Peyer's patch (tissue), 4 donors: ENCODE results near the gene HES7. TPM values are rescaled to one million over a fixed set of nuclear protein-coding genes. Genes with fewer than 3 reads are reported as not detected.

ENCODE experiments used
- DNase-seq, 3 donors: peaks; one replicate each; pipeline ENCODE4 v3.0.0-alpha.2; 2017 to 2019
- H3K27ac ChIP-seq, 4 donors: fragments of 200-600 bp; sonication (generic); one replicate each; pipeline ENCODE4 v1.5.1; 2016 to 2019
- H3K27me3 ChIP-seq, 2 donors: fragments of 200-600 bp; sonication (generic); one replicate each; pipeline ENCODE4 v1.5.1; 2019
- H3K36me3 ChIP-seq, 3 donors: fragments of 200-600 bp; sonication (generic); one replicate each; pipeline ENCODE4 v1.5.1; 2016 to 2019
- H3K4me1 ChIP-seq, 4 donors: fragments of 200-600 bp; sonication (generic); one replicate each; pipeline ENCODE4 v1.5.1; 2016 to 2019
- H3K4me3 ChIP-seq, 4 donors: fragments of 200-600 bp; sonication (generic); 1 replicate in 3 of 4; 2 replicates in 1 of 4; pipeline ENCODE4 v1.5.1; 2016 to 2019; ENCODE audit warnings: mild to moderate bottlenecking in 1 of 4
- H3K9me3 ChIP-seq, 4 donors: fragments of 200-600 bp; sonication (generic); one replicate each; pipeline ENCODE4 v1.5.1; 2016 to 2019; ENCODE audit warnings: mild to moderate bottlenecking in 1 of 4
- POLR2A ChIP-seq, 2 donors: fragments of 450-650 bp; IDR thresholded peaks; one replicate each; pipeline ENCODE4 v1.5.1; 2017; ENCODE audit warnings: antibody characterized with exemption in 2 of 2, mild to moderate bottlenecking in 2 of 2, moderate library complexity in 2 of 2
- total RNA-seq, 4 donors: library from RNA; depleted of rRNA; stranded (reverse); fragments of >200 nt; gene quantifications; one replicate each; pipeline ENCODE4 v1.1.0, GENCODE V29; 2016
- TF ChIP-seq, protein P1 (sequence below), 6 experiments: fragments of 450-650 bp in 4 of 6; fragments of 200-600 bp in 2 of 6; sonication (generic) in 1 of 6; IDR thresholded peaks; one replicate each; pipeline ENCODE4 v1.5.1; 2017 to 2019; ENCODE audit warnings: antibody characterized with exemption in 6 of 6, mild to moderate bottlenecking in 3 of 6, moderate library complexity in 1 of 6

Gene HES7
- total RNA-seq, 4 donors from 2014 or later, result not detected

DNA sequence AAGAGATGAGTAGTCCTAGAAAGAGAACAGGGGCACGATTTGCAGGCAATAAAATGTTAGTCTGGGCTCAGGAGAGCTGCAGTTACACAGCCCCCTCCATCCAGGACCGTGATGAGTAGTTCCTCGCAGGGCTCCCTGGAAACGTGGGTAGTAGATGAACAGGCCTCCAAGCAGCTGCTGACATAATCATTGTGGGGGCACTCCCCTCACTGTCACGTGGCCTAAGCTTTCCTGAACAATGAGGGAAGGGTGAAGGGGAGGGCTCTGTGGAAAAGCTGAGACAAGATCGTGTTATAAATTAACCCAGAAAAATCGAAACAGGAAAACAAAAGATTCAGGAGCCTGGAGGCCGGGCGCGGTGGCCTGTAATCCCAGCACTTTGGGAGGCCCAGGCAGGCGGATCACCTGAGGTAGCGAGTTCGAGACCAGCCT, 29.6 kb upstream of the HES7 start:
- TF ChIP-seq, protein P1, sequence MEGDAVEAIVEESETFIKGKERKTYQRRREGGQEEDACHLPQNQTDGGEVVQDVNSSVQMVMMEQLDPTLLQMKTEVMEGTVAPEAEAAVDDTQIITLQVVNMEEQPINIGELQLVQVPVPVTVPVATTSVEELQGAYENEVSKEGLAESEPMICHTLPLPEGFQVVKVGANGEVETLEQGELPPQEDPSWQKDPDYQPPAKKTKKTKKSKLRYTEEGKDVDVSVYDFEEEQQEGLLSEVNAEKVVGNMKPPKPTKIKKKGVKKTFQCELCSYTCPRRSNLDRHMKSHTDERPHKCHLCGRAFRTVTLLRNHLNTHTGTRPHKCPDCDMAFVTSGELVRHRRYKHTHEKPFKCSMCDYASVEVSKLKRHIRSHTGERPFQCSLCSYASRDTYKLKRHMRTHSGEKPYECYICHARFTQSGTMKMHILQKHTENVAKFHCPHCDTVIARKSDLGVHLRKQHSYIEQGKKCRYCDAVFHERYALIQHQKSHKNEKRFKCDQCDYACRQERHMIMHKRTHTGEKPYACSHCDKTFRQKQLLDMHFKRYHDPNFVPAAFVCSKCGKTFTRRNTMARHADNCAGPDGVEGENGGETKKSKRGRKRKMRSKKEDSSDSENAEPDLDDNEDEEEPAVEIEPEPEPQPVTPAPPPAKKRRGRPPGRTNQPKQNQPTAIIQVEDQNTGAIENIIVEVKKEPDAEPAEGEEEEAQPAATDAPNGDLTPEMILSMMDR (IDR thresholded peaks at IDR 0.05), result no peak
- peak in 1 of 2 donors; percentile 61 for TF ChIP-seq POLR2A (IDR thresholded peaks at IDR 0.05)
- Histone ChIP-seq H3K4me3 (peak overlapping the region; percentile 16 to 89 (median 58)), H3K27ac (peak overlapping the region; percentile 91 to 99 (median 99)), H3K36me3 (peaks cover 0 to 25% (median 2%) of the 10 kb centered on the region in 3 donors), H3K27me3 (no peaks in the 10 kb centered on the region), H3K9me3 (no peaks in the 10 kb centered on the region), H3K4me1 (peaks cover 2 to 40% (median 30%) of the 10 kb centered on the region in 4 donors)
- DNase-seq, result peak in 2 of 3 donors; percentile 81 to 88

DNA sequence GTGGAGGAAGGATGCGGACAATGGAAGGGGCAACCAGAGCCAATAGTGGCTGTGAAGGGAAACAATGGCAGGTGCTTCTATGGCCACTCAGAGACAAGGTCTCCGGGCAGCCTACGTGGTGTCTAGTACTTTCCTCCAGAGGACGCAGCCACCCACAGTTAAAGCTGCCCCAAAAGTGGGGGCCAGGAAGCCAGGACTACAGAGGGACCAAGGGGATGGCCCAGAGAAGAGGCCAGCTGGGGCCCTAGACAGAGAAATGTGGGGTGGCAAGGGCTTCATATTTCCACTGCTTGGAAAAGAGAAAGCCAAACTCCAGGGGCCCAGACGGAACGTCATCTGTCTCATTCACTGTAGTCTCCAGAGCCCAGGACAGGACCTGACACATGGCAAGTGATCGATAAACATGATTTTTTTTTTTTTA, 29.1 kb upstream of the HES7 start:
- TF ChIP-seq POLR2A (IDR thresholded peaks at IDR 0.05), result no peak
- TF ChIP-seq, protein P1 (IDR thresholded peaks at IDR 0.05), result no peak
- Histone ChIP-seq H3K4me3 (peak overlapping the region in 3 of 4 donors; percentile 37 to 62 (median 62)), H3K27ac (peak overlapping the region; percentile 91 to 99 (median 99)), H3K36me3 (peaks cover 0 to 30% (median 7%) of the 10 kb centered on the region in 3 donors), H3K9me3 (no peaks in the 10 kb centered on the region), H3K27me3 (no peaks in the 10 kb centered on the region), H3K4me1 (peaks cover 2 to 40% (median 27%) of the 10 kb centered on the region in 4 donors)
- DNase-seq, result no peak

DNA sequence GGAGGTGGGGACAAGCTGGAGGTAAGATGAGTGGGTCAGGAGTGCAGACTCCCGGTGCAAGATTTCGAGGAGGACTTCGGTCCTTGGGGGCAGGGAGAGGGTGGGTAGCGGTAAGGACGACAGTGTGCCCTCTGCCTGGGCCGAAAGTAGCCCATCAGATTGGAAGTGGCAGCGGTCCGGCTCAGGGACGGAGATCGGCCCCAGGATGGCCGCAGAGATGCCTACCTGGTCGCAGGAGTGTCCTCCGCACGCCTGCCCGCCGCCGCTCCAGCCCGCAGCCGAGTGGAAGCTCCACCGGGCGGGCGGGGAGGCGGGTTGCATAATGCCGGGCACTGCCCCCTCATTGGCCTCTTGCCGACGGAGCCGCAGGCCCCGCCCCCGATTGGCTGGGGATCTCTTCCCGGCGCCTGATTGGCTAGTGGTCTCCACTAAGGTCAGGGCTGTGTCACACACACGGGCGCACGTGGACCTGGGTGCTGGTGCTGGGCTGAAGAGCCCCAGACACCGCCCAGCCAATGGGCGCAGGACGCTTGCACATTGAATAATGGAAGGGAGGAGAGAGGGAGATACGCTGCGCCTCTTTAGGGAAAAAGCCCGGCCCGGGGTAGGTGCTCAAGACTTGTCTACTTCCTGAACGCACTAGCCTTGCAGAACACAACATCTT, 28.3 kb upstream of the HES7 start, which contains the start of gene PER1:
Gene PER1 (minus strand): TSS at position 293 of the 664 bp plus-strand sequence. CDS start 1,698 bp downstream, outside the sequence.
- Histone ChIP-seq H3K36me3 (peaks cover 0 to 38% (median 9%) of the 10 kb centered on the region in 3 donors), H3K4me1 (peaks cover 2 to 40% (median 27%) of the 10 kb centered on the region in 4 donors), H3K27ac (peak within 1 kb of the TSS; percentile 91 to 99 (median 99)), H3K9me3 (no peaks in the 10 kb centered on the region), H3K4me3 (peak within 1 kb of the TSS; percentile 37 to 62 (median 55)), H3K27me3 (no peaks in the 10 kb centered on the region)
- peak; percentile 89 to 96 for TF ChIP-seq POLR2A (IDR thresholded peaks at IDR 0.05)
- TF ChIP-seq, protein P1 (IDR thresholded peaks at IDR 0.05), result peak in 1 of 6 experiments; percentile 19
- peak; percentile 88 to 97 (median 97) for DNase-seq

DNA sequence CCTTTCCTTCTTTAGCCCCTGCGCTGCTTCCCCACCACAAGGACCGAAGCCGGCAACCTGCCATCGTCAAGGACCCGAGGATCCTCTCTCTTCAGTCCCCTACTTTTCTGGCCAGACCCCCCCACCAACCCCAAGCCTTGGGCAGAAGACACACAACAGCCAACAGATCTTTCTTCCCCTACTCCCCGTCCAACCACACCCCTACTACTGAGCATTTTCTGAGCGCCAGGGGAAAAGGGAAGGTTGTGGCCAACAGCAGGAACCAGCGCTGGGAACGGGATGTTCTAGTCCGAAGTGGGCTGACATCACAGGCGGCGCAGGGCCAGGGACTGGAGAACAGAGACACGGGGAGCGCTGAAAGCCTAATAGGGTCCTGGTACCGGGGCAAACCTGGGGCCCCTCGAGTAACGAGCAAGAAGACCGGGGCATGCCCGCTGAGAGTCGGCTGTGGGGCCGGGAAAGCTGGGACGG, 27.8 kb upstream of the HES7 start:
- Histone ChIP-seq H3K4me1 (peaks cover 2 to 36% (median 26%) of the 10 kb centered on the region in 4 donors), H3K36me3 (peaks cover 0 to 43% (median 9%) of the 10 kb centered on the region in 3 donors), H3K27me3 (no peaks in the 10 kb centered on the region), H3K27ac (peak overlapping the region; percentile 91 to 99 (median 99)), H3K9me3 (no peaks in the 10 kb centered on the region), H3K4me3 (peak overlapping the region; percentile 37 to 62 (median 55))
- DNase-seq, result peak; percentile 79 to 94 (median 84)
- TF ChIP-seq, protein P1 (IDR thresholded peaks at IDR 0.05), result no peak
- TF ChIP-seq POLR2A (IDR thresholded peaks at IDR 0.05), result peak in 1 of 2 donors; percentile 29

DNA sequence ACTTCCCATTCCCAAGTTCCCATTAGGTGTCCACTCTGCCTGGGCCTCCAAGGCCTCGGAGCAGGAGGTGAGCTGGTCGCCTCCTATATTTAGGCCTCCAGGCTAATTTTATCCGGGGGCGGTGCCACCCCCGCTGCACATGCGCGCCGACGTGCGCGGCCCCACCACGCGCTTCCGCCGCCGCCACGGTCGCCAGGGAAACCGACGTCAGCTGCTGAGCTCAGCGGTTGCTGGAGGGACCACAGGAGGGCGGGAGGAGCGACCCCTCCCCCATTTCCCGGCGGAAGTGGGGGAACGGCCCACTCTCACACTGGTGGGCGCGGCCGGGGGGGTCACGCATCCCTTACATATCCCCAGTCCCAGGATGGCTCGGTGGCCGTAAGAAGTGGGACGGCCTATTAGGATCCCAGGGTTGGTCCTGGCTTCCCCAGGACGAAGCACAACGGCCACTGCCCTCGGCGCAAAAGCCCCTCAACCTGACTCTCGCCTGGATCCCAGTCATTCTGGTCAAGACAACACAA, 27.3 kb upstream of the HES7 start:
- peak overlapping the region; percentile 91 to 99 (median 99) for H3K27ac ChIP-seq
- H3K27me3 ChIP-seq, result no peaks in the 10 kb centered on the region
- H3K9me3 ChIP-seq, result no peaks in the 10 kb centered on the region
- peaks cover 2 to 36% (median 26%) of the 10 kb centered on the region in 4 donors for H3K4me1 ChIP-seq
- TF ChIP-seq POLR2A (IDR thresholded peaks at IDR 0.05), result no peak
- TF ChIP-seq, protein P1 (IDR thresholded peaks at IDR 0.05), result peak in 4 of 6 experiments; percentile 5 to 28 (median 8)
- peak; percentile 83 to 96 (median 88) for DNase-seq
- H3K36me3 ChIP-seq, result peaks cover 0 to 48% (median 9%) of the 10 kb centered on the region in 3 donors
- H3K4me3 ChIP-seq, result peak overlapping the region; percentile 37 to 62 (median 55)
